GM19239 (cell line): Measurements from ENCODE around the gene CCDC142.
"Not testable (repeated sequence)": the region's sequence is repeated elsewhere in the genome, so short reads cannot be mapped to it uniquely, and the experiment has no call there.

ENCODE experiments used
- DNase-seq: peaks from one replicate; pipeline ENCODE4 v3.0.0; 2011; ENCODE audit warnings: low spot score; ENCODE audit not compliant: insufficient read length
- FAIRE-seq: peaks from 2 replicates; lab custom pipeline; 2011; peaks lifted over from hg19 to GRCh38; lab: Jason Lieb, UNC

CCDC142 gene

DNA sequence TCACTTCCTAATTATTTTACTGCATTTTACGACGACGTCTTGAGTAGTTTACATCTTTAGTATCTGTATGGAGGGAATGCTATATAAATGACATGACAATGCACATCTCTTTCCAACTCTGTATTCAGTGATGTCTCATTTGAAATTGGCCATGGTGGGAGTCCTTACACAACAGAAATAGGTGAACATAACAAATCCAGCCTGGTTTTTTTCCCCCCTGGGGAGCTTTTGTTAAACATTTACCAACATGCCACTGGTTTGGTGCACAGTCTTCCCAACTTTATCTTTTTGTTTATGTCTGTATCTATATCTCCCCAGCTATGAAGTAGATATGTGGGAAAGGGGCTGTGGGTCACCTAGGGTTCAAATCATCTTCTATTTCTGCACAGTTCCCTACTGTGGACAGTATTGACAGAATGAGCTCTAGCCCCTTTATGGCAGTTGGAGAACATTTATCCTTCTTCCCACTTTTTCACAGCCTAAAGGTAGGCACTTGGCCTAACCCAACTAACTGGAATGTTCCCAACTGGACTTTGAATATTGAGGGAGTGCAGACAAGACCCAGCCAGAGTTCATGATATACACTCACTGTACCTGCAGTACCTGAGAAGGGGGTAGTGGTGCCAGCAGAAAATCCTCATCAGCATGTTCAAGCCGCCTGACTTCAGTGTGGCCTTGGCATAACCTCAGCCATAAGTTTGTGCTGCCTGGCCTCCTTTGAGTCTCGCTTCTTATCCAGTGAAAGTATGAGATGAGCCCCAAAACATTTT is 35.4 kb downstream of the CCDC142 start:
- DNase-seq (no peak), FAIRE-seq (no peak)

DNA sequence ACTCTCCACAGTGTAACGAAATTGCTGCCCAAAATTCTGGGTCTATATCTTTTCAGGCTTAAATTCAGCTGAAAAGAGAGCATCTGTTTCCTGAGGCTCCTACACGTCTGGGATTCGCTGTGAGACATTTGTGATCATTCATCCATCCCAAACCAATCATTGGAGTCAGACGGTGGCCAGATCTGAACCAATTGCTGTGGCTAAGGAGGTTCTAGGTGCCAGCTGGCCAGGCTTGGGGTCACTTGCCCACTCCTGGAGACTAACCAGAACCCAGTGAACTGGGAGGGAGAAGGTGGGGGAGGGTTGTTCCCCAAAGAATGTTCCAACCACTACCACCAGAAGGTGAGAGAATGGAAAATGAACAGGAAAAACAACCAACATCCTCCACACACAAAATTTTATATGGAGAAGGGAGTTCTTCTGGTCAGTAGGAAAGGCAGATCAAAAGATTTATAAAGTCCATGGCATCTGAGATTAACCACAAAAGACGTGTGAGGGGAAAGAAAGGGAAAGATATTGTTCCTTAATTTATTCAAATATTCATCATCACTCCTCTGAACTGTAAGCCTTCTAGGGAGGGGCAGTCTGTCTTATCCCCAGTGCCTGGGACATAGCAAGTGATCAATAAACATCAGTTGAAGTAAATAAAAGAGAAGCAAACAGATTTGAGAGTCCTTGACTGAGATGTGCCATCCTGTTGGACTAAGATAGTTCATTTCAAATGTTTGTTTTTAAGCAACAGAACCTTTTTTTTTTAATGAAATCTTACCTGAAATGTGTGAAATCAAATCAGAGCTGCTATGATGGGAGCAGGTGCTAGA is 38.1 kb downstream of the CCDC142 start:
- no peak for DNase-seq
- FAIRE-seq: no peak

DNA sequence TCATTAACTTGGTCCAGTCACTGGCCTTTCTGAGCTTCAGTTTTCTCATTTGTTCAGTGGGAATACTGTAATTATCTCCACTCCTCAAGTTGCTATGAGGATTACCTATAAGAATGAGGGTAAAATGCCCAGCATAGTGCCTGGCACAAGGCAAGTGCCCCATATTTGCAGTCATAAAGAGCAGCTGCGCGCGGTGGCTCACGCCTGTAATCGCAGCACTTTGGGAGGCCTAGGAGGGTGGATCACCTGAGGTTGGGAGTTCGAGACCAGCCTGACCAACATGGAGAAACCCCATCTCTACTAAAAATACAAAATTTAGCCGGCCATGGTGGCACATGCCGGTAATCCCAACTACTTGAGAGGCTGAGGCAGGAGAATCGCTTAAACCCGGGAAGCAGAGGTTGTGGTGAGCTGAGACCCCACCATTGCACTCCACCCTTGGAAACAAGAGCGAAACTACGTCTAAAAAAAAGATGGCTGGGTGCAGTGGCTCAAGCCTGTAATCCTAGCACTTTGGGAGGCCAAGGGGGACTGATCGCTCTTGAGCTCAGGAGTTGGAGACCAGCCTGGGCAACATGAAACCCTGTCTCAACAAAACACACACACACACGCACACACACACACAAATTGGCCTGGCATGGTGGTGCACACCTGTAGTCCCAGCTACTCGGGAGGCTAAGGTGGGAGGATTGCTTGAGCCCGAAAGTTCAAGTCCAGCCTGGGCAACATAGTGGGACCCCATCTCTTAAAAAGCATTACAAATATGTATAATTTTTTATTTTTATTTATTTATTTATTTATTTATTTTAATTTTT is 40.1 kb downstream of the CCDC142 start:
- not testable (repeated sequence) for DNase-seq, FAIRE-seq

DNA sequence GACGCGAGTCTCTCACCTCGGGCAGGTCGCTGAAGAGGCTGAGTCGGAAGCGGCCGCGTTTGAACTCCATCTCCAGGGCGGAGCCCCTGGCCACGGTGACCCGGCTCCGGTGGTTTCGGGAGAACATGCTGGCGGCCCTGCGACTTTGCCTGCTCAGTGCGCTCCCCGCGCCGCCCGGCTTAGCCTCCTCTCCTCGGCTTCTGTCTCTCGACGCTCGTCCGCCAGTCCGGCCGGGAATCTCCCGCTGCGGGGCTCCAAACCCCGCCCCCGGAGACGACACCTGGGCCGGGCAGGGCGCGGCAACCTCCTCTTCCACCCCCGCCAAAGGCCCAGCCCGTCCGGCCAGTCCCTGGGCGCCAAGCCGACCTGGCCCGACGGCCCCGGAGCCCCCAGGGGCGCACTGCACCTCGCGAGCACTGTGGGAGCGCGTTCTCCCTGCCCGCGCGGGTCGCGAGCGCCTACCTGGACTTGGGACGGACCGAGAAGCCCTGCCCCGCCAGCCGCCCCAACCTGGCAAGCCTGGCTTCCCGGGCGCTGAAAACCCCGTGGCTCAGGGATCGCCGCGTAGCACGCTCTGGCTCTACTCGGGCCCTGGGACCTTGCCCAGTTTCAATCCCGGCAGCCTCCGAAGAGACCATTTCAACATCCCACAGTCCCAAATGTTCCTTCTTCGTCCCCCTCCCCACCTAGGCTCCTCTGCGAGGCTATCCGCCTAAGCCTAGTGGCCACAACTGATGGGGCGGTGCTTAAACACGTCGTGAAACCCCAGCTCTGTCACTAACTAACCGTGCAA is 40.9 kb downstream of the CCDC142 start, which contains the start of gene RTKN:
Gene RTKN, minus strand, starts transcription at position 248 of the 793 bp plus-strand sequence. Its CDS starts 121 bp downstream, at position 127.
- peak; percentile 43 for DNase-seq
- FAIRE-seq: peak; percentile 84

GRCh38 chr2:74441170-74441689 is 41.6 kb downstream of the CCDC142 start:
- FAIRE-seq: no peak

DNA sequence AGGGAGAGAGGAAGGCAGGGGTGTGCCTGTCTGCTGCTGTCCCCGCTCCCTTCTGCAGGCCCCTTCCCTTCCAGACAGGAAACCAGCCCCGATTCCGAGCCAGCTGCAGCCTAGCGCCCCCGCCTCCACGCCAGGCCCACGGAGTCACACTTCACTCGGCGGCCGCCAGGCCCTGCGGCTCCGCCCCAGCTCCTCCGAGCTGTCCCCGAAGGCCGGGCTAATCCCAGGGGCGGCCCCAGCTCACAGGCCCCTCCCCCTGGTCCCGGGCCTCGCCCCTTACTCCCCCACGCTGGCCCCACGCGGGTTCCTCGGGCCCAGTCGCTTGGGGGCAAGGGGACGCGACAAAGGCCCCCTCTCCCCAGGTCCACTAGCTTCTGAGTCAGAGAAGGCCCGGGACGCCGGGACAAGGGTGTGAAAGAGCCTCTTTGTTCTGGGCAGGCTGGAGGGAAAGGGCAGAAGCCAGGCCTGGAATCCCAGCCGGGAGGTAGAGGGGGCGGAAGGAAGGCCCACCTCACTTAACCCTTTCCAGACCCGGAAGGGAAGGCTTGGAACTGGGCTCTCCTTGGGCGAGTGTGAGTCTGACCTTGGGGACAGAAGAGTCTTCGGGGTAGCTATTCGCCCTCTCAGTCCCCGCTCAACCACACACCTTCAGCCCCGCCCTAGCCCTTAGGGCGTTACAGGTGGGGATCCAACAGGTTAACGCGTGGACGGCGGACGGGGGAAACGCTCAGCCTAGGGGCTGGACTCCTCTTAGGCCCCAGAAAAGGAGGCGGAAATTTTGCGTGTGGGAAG is 42.2 kb downstream of the CCDC142 start:
- FAIRE-seq: peak; percentile 91
- peak; percentile 98 for DNase-seq

More at GRCh38 chr2:74441170-74441689, 41.6 kb downstream of the CCDC142 start:
- no peak for DNase-seq

DNA sequence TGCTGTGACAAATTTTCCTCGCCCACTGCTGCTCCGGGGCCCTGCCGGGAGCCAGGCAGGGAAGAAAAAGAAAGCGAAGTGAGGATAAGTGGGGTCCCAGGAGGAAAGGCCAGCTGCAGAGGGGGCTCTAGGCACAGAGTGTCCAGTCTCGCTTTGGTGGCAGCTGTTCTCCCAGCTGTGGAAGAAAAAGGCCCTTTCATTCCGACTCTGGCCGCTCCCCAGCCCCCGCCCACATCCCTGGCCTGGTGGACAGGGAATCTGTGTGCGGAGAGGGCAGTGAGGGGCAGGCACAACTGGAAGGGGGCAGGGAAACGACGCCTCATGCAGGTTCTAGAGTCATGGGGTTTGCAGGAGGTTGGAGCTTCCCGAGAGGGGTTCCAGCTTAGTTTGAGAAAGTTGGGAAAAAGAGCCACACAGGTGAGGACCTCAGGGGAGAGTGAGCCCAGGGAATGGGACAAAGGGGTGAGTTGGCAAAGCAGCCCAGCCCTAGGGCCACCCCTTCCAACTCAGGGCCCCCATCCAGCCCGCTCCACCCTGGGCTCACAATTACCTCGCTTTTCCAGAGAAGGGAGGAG is 42.9 kb downstream of the CCDC142 start:
- no peak for FAIRE-seq
- DNase-seq: no peak

- FAIRE-seq (no peak), DNase-seq (no peak)
Observed at GRCh38 chr2:74439373-74439772, 43.4 kb downstream of the CCDC142 start.

DNA sequence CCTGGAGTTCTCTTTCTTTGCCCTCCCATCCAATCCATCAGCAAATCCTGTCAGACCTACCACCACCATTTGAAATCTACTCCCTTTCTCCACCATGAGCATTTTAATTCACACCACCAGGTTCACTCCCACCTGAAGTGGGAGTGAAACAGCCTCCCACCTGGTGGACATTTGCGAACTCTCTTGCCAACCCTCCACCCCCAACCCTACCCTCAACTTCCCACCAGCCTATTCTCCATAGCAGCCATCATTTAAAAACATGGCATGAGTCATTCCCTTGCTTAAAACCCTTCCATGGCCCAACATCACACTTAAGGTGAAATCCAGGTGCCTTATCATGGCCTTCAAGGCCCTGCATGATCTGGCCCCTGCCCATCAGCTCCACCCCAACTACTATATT is 44.5 kb downstream of the CCDC142 start:
- DNase-seq: no peak
- FAIRE-seq: no peak

DNA sequence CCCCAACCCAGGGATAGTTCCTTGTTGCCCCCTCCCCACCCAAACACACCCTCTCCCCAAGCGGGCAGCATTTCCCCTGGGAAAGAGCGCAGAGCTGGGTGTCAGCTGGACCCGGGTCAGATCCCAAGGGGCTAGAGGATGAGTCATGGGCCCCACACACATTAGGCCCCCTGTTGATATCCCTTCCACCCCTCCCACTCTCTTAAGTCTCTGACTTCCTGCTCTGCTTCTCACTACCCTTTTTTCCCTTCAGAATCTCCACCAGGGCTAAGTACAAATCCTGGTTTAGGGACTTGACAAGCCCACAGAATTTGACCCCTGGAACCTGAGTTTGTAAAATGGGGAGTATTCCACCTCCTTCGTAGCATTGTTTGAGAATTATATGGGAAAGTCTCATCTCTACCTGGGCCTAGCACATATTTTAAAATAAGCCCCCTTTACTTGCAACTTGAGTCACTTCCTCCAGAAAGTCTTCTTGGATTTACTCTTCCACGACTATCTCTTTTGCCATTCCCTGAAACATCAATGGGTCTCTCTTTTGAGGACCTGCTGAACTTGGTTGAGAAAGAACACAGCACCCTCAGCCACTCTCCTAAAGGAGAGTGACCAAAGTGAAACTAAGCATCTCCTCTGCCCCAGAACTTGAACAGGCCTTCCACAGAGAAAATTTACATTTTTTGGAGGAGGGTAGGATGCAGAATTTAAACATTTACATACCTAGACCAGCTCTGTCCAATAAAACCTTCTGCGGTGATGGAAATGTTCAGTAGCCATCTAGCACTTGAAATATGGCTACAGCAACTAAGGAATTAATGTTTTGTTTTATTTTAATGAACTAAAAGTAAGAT is 45.7 kb downstream of the CCDC142 start:
- FAIRE-seq (peak; percentile 52), DNase-seq (no peak)

DNA sequence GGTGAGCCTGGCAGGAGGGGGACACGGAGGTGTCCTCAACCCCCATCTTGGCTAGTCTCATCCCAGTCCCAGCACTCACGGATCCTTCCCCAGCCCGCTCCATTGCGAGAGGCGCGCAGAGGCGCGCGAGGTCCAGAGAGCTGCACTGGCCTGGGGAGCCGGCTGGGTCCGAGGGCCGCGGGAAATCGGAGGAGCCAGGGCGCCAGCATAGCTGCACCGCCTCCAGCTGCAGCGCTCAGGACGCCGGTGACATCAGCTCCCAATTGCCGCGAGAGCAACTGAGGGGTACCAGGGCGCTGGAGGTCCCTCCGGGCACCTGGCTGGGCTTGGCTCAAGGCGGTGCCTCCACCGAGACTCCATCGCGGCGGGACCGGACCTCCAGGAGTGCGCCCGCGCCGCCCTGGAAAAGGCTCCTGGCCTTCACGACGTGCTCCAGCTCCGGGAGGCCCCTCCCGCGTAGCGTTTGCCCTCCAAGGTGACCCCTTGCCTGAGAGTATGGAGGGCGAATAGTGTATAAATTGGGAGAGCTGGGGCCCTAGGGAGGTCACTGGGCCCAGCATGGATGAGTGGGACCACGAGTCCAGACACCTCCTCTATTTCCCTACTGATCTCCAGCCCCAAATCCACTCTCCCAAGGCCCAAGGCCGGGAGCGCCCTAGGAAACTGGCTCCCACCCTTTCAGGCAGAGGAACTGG is 46.5 kb downstream of the CCDC142 start:
- DNase-seq (no peak), FAIRE-seq (no peak)

DNA sequence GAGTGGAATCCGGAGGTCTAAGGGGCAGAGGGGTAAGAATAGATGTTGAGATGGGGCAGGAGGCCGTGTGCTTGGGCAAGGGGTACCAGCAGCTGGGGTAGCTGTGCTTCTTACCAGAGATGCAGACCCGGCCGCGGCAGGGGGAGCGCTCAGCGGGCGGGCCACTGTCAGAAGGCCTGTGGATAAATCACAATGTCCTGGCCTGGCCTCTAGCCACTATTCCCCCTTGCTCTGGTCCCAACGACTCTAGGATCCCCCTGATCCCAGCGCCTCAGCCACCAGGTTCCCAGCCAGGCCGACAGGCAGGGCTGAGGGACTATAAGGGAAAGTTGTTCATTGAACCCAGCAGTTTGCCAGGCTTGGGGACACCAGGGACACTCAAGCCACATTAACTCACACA is 52.3 kb downstream of the CCDC142 start:
- FAIRE-seq: no peak
- DNase-seq: no peak

DNA sequence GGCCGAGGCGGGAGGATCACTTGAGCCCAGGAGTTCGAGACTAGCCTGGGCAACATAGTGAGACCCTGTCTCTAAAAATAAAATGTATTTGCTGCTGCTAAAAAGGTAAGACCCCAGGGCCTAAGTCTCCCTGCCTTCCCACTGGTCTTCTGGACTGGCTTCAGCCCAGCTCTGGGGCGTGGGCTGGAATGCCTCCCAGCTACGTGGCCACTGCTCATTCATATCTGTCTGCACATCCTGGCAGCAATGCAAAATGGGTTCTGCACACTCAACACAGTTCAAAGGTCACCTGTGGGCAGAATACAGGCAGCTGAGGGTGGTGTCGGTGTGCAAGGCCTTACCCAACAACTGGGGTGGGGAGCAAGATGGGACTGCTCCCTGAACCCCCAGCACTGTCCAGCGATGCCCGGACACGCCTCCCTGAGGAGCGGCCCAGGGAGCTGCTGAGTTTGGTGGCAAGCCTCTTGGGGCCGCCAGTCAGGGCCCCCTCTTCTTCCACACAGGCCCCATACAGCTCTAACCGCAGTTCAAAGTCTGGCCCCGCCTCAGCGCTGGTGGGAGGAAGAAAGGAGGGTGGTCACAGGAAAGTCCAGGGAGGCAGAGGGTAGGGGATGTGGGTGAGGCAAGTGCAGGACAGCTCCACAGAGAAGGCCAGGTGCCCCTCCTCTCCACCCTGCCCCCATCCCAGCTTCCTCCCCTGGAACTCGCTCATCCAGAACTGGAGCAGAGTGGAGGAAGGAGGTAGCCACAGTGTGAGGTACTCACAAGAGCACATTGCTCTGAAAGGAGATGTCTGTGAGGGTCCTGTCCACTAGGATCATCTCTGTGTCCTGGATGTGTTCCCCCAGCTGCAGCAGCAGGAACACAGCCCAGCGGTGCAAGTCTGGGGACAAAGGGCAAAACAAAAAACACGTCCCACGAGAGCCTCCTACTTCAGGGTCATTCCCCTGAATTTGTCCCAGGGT is 53.0 kb downstream of the CCDC142 start:
- DNase-seq: no peak
- FAIRE-seq: no peak

- FAIRE-seq (no peak), DNase-seq (no peak)
Observed at GRCh38 chr2:74428675-74429074, 54.1 kb downstream of the CCDC142 start.

DNA sequence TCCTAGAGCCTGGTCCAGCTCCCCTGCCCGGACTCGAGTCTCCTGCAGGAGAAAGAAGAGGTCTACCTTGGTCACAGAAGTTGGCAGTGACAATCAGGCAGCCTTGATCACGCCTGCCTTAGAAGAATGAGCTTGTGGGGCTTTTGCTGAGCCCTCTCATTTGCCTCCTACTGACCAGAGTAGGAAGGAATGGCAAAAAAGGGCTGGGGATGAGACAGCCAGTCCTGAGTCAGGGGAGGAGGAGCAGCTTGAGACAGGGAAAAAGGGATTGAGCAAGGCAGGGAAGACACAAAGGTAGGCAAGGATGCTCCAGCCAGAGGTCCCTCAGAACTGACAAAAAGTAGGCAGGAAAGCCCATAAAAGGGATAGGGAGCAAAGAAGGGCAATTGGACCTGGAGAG is 55.2 kb downstream of the CCDC142 start:
- no peak for FAIRE-seq

More for the DNA sequence above, 55.2 kb downstream of the CCDC142 start:
- DNase-seq: no peak
